Thyroid gland (tissue), 4 donors: Measurements from ENCODE around the gene HNRNPA2B1.

Experiments used
- POLR2A ChIP-seq, 2 donors: fragments of 450-650 bp; IDR thresholded peaks; one replicate each; pipeline ENCODE4 v1.6.1; 2017; ENCODE audit warnings: antibody characterized with exemption in 2 of 2, mild to moderate bottlenecking in 2 of 2, moderate library complexity in 1 of 2
- TF ChIP-seq, protein P1 (sequence below), 6 experiments: fragments of 200-600 bp in 3 of 6; fragments of 450-650 bp in 3 of 6; sonication (generic) in 3 of 6; IDR thresholded peaks; one replicate each; pipeline ENCODE4 v1.5.1; 2016 to 2019; ENCODE audit warnings: antibody characterized with exemption in 6 of 6, mild to moderate bottlenecking in 2 of 6, inconsistent platforms in 1 of 6, moderate library complexity in 1 of 6

DNA sequence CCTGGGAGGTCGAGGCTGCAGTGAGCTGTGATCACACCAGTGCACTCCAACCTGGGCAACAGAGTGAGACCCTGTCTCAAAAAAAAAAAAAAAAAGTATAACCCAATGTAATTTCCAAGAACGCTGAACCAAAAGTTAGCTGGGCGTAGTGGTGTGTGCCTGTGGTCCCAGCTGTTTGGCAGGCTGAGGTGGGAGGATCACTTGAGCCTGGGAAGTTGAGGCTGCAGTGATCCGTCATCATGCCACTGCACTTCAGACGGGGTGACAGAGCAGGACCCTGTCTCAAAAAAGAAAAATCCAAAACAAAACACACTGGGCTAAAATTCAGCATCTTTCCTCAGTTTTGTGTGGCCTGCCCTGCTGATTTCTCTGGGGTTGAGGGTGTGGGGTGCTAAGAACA is 21.1 kb downstream of the HNRNPA2B1 start:
- no peak for TF ChIP-seq POLR2A (IDR thresholded peaks at IDR 0.05)
- TF ChIP-seq, protein P1, sequence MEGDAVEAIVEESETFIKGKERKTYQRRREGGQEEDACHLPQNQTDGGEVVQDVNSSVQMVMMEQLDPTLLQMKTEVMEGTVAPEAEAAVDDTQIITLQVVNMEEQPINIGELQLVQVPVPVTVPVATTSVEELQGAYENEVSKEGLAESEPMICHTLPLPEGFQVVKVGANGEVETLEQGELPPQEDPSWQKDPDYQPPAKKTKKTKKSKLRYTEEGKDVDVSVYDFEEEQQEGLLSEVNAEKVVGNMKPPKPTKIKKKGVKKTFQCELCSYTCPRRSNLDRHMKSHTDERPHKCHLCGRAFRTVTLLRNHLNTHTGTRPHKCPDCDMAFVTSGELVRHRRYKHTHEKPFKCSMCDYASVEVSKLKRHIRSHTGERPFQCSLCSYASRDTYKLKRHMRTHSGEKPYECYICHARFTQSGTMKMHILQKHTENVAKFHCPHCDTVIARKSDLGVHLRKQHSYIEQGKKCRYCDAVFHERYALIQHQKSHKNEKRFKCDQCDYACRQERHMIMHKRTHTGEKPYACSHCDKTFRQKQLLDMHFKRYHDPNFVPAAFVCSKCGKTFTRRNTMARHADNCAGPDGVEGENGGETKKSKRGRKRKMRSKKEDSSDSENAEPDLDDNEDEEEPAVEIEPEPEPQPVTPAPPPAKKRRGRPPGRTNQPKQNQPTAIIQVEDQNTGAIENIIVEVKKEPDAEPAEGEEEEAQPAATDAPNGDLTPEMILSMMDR (IDR thresholded peaks at IDR 0.05), result no peak
